ENCODE results near the gene TMEM87A.
"Not testable (repeated sequence)": the region's sequence is repeated elsewhere in the genome, so short reads cannot be mapped to it uniquely, and the experiment has no call there.

The TMEM87A gene

GRCh38 chr15:42270996-42271395 is 2.2 kb downstream of the TMEM87A start:
- DNase-seq (ENCODE audit: low spot score), result no peak

- DNase-seq (ENCODE audit: low spot score), result no peak
These were observed 2.7 kb downstream of the TMEM87A start for GRCh38 chr15:42270551-42270950.

GRCh38 chr15:42267286-42267685 is 5.9 kb downstream of the TMEM87A start:
- no peak for DNase-seq (ENCODE audit: low spot score)

GRCh38 chr15:42264795-42265194 is 8.4 kb downstream of the TMEM87A start:
- no peak for DNase-seq (ENCODE audit: low spot score)

- no peak for DNase-seq (ENCODE audit: low spot score)
These were observed 19.9 kb downstream of the TMEM87A start for GRCh38 chr15:42253300-42253699.

GRCh38 chr15:42240823-42241222 is 32.4 kb downstream of the TMEM87A start:
- DNase-seq (ENCODE audit: low spot score), result no peak

GRCh38 chr15:42239528-42240182 is 33.6 kb downstream of the TMEM87A start:
- DNase-seq (ENCODE audit: low spot score), result no peak

GRCh38 chr15:42233107-42233506 is 40.1 kb downstream of the TMEM87A start:
- no peak for DNase-seq (ENCODE audit: low spot score)

- no peak for DNase-seq (ENCODE audit: low spot score)
These were observed 40.6 kb downstream of the TMEM87A start for GRCh38 chr15:42232606-42233005.

GRCh38 chr15:42231088-42231487 is 42.1 kb downstream of the TMEM87A start:
- DNase-seq (ENCODE audit: low spot score), result no peak

- DNase-seq (ENCODE audit: low spot score), result not testable (repeated sequence)
These were observed 44.3 kb downstream of the TMEM87A start for GRCh38 chr15:42228981-42229380.

GRCh38 chr15:42228036-42228435 is 45.2 kb downstream of the TMEM87A start:
- DNase-seq (ENCODE audit: low spot score), result no peak

- no peak for DNase-seq (ENCODE audit: low spot score)
These were observed 46.6 kb downstream of the TMEM87A start for GRCh38 chr15:42226648-42227047.

- DNase-seq (ENCODE audit: low spot score), result no peak
These were observed 53.0 kb downstream of the TMEM87A start for GRCh38 chr15:42220216-42220615.

- DNase-seq (ENCODE audit: low spot score), result no peak
These were observed 54.2 kb downstream of the TMEM87A start for GRCh38 chr15:42218953-42219592.

- DNase-seq (ENCODE audit: low spot score), result no peak
These were observed 55.7 kb downstream of the TMEM87A start for GRCh38 chr15:42217568-42217967.

GRCh38 chr15:42215913-42216829 is 57.1 kb downstream of the TMEM87A start:
- peak; percentile 11 for DNase-seq (ENCODE audit: low spot score)

GRCh38 chr15:42214600-42214999 is 58.6 kb downstream of the TMEM87A start:
- DNase-seq (ENCODE audit: low spot score), result no peak

- DNase-seq (ENCODE audit: low spot score), result no peak
These were observed 59.7 kb downstream of the TMEM87A start for GRCh38 chr15:42213511-42213910.

GRCh38 chr15:42210696-42211095 is 62.5 kb downstream of the TMEM87A start:
- no peak for DNase-seq (ENCODE audit: low spot score)

GRCh38 chr15:42207674-42208579 is 65.3 kb downstream of the TMEM87A start, which contains the start of gene VPS39:
Gene VPS39, minus strand, starts transcription at chr15:42208304. Its CDS starts 151 bp downstream, at chr15:42208153.
- DNase-seq (ENCODE audit: low spot score), result peak; percentile 69

- DNase-seq (ENCODE audit: low spot score), result no peak
These were observed 66.8 kb downstream of the TMEM87A start for GRCh38 chr15:42206406-42206805.
